Pancreas (tissue), 10 donors: Measurements from ENCODE around the gene CDC42BPA. TPM values are rescaled to one million over a fixed set of nuclear protein-coding genes. Genes with fewer than 3 reads are reported as not detected.

Experiments
- ATAC-seq, 4 donors: fragments of 200-7000 bp; cut with Tn5 transposase; one replicate each; pipeline versions ENCODE4 v1.8.0 to v1.9.1; 2020; ENCODE audit warnings: mild to moderate bottlenecking in 4 of 4, moderate library complexity in 4 of 4
- DNase-seq, 6 donors: peaks; one replicate each; pipeline ENCODE4 v3.0.0-alpha.2; 2020
- FAIRE-seq: peaks from 2 replicates; lab custom pipeline; 2012; peaks lifted over from hg19 to GRCh38; lab: Jason Lieb, UNC
- H3K27ac ChIP-seq, 4 donors: fragments of 200-600 bp; sonication (generic); 1 replicate in 3 of 4; 2 replicates in 1 of 4; pipeline versions ENCODE4 v1.5.0 to v1.8.0; 2020
- H3K27me3 ChIP-seq, 4 donors: fragments of 200-600 bp; one replicate each; pipeline ENCODE4 v1.8.0; 2021
- H3K36me3 ChIP-seq, 3 donors: fragments of 200-600 bp; sonication (generic) in 1 of 3; one replicate each; pipeline versions ENCODE4 v1.5.0 to v1.8.0; 2020 to 2021
- H3K4me1 ChIP-seq, 3 donors: fragments of 200-600 bp; one replicate each; pipeline ENCODE4 v1.8.0; 2021
- H3K4me3 ChIP-seq, 4 donors: fragments of 200-600 bp; sonication (generic) in 2 of 4; one replicate each; pipeline versions ENCODE4 v1.5.0 to v1.8.0; 2020 to 2021
- H3K9me3 ChIP-seq, 4 donors: fragments of 200-600 bp; one replicate each; pipeline ENCODE4 v1.8.0; 2021
- WGBS, 2 donors: extraction: QIAGEN DNeasy Blood & Tissue Kit; methylation state at CpG; one replicate each; pipeline ENCODE4 v1.1.7; 2013; 5-methylcytosine and 5-hydroxymethylcytosine counted together
- intact Hi-C, 3 donors: fragments of 100-400 bp; cut with DNase I; formaldehyde crosslinking; loops; one replicate each; pipeline versions ENCODE4 v1.11.1 to v1.14.2; 2022
- polyA plus RNA-seq, 2 donors: library from polyadenylated mRNA; stranded (reverse); fragments of 200-250 nt; gene quantifications; one replicate each; pipeline ENCODE4 v1.2.3, GENCODE V29; 2013
- total RNA-seq, 6 donors: library from RNA; stranded (reverse); fragmentation: NEBNext Ultra II Directional in 4 of 6; extraction: Animal tissue kit (Norgen Biotek cat#: 25700) in 4 of 6; gene quantifications; one replicate each; pipeline versions ENCODE4 v1.2.1 to v1.2.4, GENCODE V29; 2021 to 2023
- TF ChIP-seq, protein P1 (sequence below), 4 donors: fragments of 200-600 bp; sonication (generic) in 3 of 4; IDR thresholded peaks; one replicate each; pipeline versions ENCODE4 v1.5.0 to v1.8.0; 2021; ENCODE audit warnings: antibody characterized with exemption in 4 of 4
- donor health status: healthy with polysubstance abuse.
- donor health status: DM: no; HTN: no; CAD: no; lungs with moderate emphysema.
- donor health status: DM: no; HTN: no; CAD: no.
- donor health status: control.
- donor health status: control.
- donor health status: Bipolar disorder and iron deficiency.
- donor health status: DM: yes; HTN: yes; CAD: no.
- donor health status: DM: no; HTN: no; CAD: no.
- donor health status: DM: no; HTN: no; CAD: no.
- donor health status: DM: yes; HTN: yes; CAD: no.

The CDC42BPA gene
- total and polyA plus RNA-seq, 8 donors: 5.3 to 22.5 (median 16.5) TPM

DNA sequence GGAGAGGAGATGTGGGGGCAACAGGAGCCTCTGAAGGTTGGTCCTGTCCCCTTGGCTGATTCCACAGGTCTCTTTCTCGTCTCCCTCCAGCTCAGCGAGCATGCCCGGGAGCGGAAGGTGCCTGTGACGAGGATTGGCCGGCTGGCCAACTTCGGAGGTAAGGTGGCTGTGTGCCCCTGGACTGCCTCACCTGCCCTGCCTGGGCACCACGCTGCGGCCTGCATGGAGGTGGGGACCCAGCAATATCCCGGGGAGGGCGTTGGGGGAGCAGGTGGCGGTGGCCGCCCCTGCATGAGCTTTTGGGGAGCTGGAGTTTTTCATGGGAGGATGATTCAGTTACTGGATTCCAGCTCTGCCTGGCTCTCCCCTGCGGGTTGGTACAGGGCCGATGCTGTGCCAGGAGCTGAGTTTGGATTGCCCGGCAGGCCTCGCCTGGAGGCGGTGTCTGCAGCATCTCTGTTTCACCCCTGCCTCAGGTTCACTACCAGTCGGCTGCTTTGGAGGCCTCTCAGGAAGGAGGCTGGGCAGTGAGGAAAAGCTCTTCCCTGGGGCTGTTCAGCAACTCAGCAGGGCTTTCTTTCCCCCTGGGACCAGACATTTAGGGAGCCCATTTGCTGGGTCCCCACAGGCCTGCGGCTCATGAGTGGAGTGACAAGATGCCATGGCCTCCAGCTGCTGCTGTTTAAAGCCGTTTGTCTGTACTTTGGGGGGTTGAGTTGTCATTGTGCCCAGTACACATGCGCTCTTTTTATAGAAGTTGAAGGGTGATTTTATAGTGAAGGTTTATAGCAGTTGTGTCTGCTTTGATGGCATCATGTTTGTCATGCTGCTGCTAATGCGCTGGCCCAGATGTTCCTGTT, 352.5 kb downstream of the CDC42BPA start:
- ATAC-seq (no peak), DNase-seq (peak in 1 of 6 donors; percentile 55), FAIRE-seq (no peak)
- TF ChIP-seq, protein P1, sequence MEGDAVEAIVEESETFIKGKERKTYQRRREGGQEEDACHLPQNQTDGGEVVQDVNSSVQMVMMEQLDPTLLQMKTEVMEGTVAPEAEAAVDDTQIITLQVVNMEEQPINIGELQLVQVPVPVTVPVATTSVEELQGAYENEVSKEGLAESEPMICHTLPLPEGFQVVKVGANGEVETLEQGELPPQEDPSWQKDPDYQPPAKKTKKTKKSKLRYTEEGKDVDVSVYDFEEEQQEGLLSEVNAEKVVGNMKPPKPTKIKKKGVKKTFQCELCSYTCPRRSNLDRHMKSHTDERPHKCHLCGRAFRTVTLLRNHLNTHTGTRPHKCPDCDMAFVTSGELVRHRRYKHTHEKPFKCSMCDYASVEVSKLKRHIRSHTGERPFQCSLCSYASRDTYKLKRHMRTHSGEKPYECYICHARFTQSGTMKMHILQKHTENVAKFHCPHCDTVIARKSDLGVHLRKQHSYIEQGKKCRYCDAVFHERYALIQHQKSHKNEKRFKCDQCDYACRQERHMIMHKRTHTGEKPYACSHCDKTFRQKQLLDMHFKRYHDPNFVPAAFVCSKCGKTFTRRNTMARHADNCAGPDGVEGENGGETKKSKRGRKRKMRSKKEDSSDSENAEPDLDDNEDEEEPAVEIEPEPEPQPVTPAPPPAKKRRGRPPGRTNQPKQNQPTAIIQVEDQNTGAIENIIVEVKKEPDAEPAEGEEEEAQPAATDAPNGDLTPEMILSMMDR (IDR thresholded peaks at IDR 0.05): no peak
- H3K9me3 ChIP-seq: no peaks in the 10 kb centered on the region
- no peak overlapping the region for H3K4me3 ChIP-seq
- WGBS, 2 donors: 92 to 93% methylated on average over 23 of the region's 23 CpGs
- peaks cover 0 to 78% (median 20%) of the 10 kb centered on the region in 3 donors for H3K36me3 ChIP-seq
- no peak overlapping the region for H3K27ac ChIP-seq
- intact Hi-C loops: no loop called here
- H3K27me3 ChIP-seq: no peaks in the 10 kb centered on the region
- no peaks in the 10 kb centered on the region for H3K4me1 ChIP-seq

DNA sequence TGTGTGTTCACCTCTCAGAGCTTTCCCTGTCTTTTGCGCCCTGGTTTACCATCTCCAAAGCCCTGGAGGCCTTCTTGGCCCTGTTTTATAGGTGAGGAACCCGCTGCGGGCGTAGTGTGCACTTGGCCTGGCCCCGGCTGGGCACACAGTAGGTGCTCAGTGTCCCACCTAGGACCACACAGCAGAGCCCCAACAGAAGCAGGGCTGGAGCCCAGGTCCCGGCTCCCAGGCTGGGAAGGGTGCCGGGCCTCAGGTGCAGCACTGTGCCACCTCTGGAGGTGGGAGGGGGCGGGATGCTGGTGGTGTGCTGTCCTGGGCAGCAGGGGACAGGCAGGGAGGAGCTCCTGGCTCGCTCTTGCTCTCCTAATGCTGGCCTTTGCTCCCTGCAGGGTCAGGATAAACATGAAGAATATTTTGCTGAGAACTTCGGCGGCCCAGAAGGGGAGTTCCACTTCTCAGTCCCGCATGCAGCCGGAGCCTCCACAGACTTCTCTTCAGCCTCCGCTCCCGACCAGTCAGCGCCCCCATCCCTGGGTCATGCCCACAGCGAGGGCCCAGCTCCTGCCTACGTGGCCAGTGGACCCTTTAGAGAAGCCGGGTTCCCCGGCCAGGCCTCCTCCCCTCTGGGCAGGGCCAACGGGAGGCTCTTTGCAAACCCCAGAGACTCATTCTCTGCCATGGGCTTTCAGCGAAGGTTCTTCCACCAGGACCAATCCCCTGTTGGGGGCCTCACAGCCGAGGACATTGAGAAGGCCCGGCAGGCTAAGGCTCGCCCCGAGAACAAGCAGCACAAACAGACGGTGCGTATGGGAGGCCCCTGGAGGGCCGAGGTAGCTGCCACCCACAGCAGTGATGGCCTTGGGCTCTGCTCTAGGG, 353.4 kb downstream of the CDC42BPA start:
- TF ChIP-seq, protein P1 (IDR thresholded peaks at IDR 0.05): no peak
- DNase-seq: peak in 1 of 6 donors; percentile 62

DNA sequence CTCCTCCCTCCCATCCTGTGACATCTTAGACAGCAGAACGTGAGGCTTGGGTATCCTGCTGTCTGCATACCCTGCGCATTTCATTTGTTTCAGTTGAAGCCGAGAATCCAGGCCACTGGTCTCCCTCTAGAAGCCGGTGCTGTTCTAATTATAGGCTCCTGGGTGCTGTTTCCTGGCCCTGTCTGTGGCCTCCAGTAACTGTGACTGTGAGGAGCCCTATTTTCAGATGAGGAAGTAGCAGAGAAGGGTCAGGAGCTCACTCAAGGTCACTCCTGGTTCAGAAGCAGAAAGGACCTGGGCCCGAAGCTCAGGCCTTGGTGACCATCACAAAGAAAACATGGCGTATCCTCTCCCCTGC, 354.2 kb downstream of the CDC42BPA start:
- H3K27me3 ChIP-seq: no peaks in the 10 kb centered on the region
- FAIRE-seq (no peak), ATAC-seq (peak in 1 of 4 donors; percentile 30), DNase-seq (no peak)
- intact Hi-C loops: no loop called here
- H3K9me3 ChIP-seq: no peaks in the 10 kb centered on the region
- no peak overlapping the region for H3K4me3 ChIP-seq
- TF ChIP-seq, protein P1 (IDR thresholded peaks at IDR 0.05): no peak
- H3K27ac ChIP-seq: no peak overlapping the region
- no peaks in the 10 kb centered on the region for H3K4me1 ChIP-seq
- H3K36me3 ChIP-seq: peaks cover 0 to 60% (median 15%) of the 10 kb centered on the region in 3 donors
- WGBS, 2 donors: 69 to 76% methylated on average over 6 of the region's 6 CpGs

More for the DNA sequence above, 353.4 kb downstream of the CDC42BPA start:
- WGBS, 2 donors: 91 to 93% methylated on average over 29 of the region's 29 CpGs
- Histone ChIP-seq H3K4me3 (no peak overlapping the region), H3K4me1 (no peaks in the 10 kb centered on the region), H3K9me3 (no peaks in the 10 kb centered on the region), H3K27me3 (no peaks in the 10 kb centered on the region), H3K36me3 (peaks cover 0 to 68% (median 15%) of the 10 kb centered on the region in 3 donors), H3K27ac (no peak overlapping the region)
- ATAC-seq (no peak), FAIRE-seq (no peak)
- intact Hi-C loops: no loop called here

DNA sequence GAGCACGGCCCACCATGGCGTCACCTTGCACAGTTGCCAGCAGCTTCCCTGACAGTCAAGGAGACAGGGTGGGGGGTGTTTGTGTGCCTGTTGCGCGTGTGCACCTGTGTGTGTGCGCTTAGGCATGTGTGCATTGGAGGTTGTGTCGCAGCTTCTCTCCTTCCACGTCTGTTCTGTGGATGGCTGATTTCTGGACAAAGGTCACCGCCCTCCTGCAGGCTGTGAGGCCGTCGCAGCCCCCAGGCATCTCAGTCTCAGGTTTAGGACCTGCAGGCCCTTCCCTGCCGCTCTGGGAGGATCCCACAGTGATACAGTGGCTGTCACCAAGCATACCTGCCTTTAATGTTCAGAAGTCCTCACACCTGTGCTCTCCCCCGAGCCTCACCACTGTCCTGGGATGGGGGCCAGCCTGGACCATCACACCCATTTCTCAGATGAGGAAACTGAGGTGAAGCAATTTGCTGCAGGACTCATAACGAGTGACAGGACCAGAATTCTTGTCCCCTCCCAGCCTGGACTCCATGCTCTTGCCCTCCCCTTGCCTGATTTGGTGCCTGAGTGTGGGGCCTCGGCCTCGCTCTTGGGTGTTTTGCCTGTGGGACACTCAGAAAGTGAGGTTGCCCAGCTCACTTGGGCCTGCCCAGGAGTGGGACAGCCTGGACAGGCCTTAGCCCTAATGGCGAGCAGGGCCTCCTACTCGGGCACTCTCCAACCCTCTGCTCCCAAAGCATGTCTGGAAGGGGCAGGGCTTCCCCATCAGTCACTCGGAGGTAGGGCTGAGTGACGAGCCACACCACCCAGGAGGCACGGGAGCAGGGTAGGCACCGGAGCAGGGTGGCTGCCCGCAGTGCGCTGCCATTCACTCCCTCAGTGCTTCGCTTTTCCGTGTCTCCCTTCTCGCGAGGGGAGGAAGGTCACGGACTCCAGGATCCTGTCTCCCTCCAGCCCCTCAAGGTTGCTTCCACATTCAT, 355.6 kb downstream of the CDC42BPA start:
- ATAC-seq (no peak), DNase-seq (no peak), FAIRE-seq (no peak)
- TF ChIP-seq, protein P1 (IDR thresholded peaks at IDR 0.05): no peak
- WGBS, 2 donors: 88 to 92% methylated on average over 28 of the region's 28 CpGs
- Histone ChIP-seq H3K9me3 (no peaks in the 10 kb centered on the region), H3K27me3 (no peaks in the 10 kb centered on the region), H3K4me1 (no peaks in the 10 kb centered on the region), H3K4me3 (no peak overlapping the region), H3K36me3 (peaks cover 0 to 50% (median 15%) of the 10 kb centered on the region in 3 donors), H3K27ac (no peak overlapping the region)
- intact Hi-C loops: no loop called here
